ENCODE data around the gene ANKRD36. TPM values are rescaled to one million over a fixed set of nuclear protein-coding genes. Genes with fewer than 3 reads are reported as not detected.
"Not testable (repeated sequence)": the region's sequence is repeated elsewhere in the genome, so short reads cannot be mapped to it uniquely, and the experiment has no call there.

Gene ANKRD36
- total RNA-seq, 1 experiment from 2014 or later: 20.6 TPM

- DNase-seq (ENCODE audit: unreplicated experiment): no peak
- Mint-ChIP-seq H3K4me1 (ENCODE audit: insufficient read depth, unreplicated experiment) (no peaks in the 10 kb centered on the region), H3K27ac (ENCODE audit: low read depth, unreplicated experiment) (no peak overlapping the region), H3K4me3 (ENCODE audit: unreplicated experiment) (no peak overlapping the region), H3K27me3 (ENCODE audit: insufficient read depth, unreplicated experiment) (peaks cover 13% of the 10 kb centered on the region), H3K9me3 (ENCODE audit: unreplicated experiment) (no peaks in the 10 kb centered on the region), H3K36me3 (ENCODE audit: insufficient read depth, unreplicated experiment) (no peaks in the 10 kb centered on the region)
- intact Hi-C loops (cut with micrococcal nuclease): no loop called here
- ChIA-PET CTCF (interaction anchor here (2.4 kb wide), 1 partner anchor 17 kb away, joined by 9 read pairs; the partner anchor contains the start of gene ANKRD36), POLR2A (no interaction called here)
- no peak for TF ChIP-seq CTCF (IDR thresholded peaks at IDR 0.05; ENCODE audit: unreplicated experiment)
- BruUV-seq (replicated peaks): no TSS peak
Measured at GRCh38 chr2:97095661-97096060, 17.3 kb upstream of the ANKRD36 start.

GRCh38 chr2:97098786-97099372 is 14.1 kb upstream of the ANKRD36 start:
- intact Hi-C loops (cut with micrococcal nuclease); DNase-seq (ENCODE audit: unreplicated experiment); H3K4me3 Mint-ChIP-seq (ENCODE audit: unreplicated experiment); POLR2A ChIA-PET; H3K9me3 Mint-ChIP-seq (ENCODE audit: unreplicated experiment); H3K36me3 Mint-ChIP-seq (ENCODE audit: insufficient read depth, unreplicated experiment); H3K27ac Mint-ChIP-seq (ENCODE audit: low read depth, unreplicated experiment); H3K4me1 Mint-ChIP-seq (ENCODE audit: insufficient read depth, unreplicated experiment); BruUV-seq (replicated peaks); CTCF ChIA-PET: not testable (repeated sequence)
- peaks cover 38% of the 10 kb centered on the region for H3K27me3 Mint-ChIP-seq (ENCODE audit: insufficient read depth, unreplicated experiment)

GRCh38 chr2:97106878-97107277 is 6.1 kb upstream of the ANKRD36 start:
- CTCF ChIA-PET; H3K9me3 Mint-ChIP-seq (ENCODE audit: unreplicated experiment); DNase-seq (ENCODE audit: unreplicated experiment); POLR2A ChIA-PET; H3K36me3 Mint-ChIP-seq (ENCODE audit: insufficient read depth, unreplicated experiment); H3K27ac Mint-ChIP-seq (ENCODE audit: low read depth, unreplicated experiment); H3K4me1 Mint-ChIP-seq (ENCODE audit: insufficient read depth, unreplicated experiment); BruUV-seq (replicated peaks); H3K4me3 Mint-ChIP-seq (ENCODE audit: unreplicated experiment); intact Hi-C loops (cut with micrococcal nuclease): not testable (repeated sequence)
- H3K27me3 Mint-ChIP-seq (ENCODE audit: insufficient read depth, unreplicated experiment): peaks cover 67% of the 10 kb centered on the region

- H3K9me3 Mint-ChIP-seq (ENCODE audit: unreplicated experiment); H3K4me3 Mint-ChIP-seq (ENCODE audit: unreplicated experiment); H3K27ac Mint-ChIP-seq (ENCODE audit: low read depth, unreplicated experiment); H3K4me1 Mint-ChIP-seq (ENCODE audit: insufficient read depth, unreplicated experiment); BruUV-seq (replicated peaks); POLR2A ChIA-PET; DNase-seq (ENCODE audit: unreplicated experiment); intact Hi-C loops (cut with micrococcal nuclease); H3K36me3 Mint-ChIP-seq (ENCODE audit: insufficient read depth, unreplicated experiment): not testable (repeated sequence)
- CTCF ChIA-PET: interaction anchor here (1.1 to 3.8 kb wide), 8 partner anchors 8 to 353 kb away, joined by 3 to 25 read pairs (median 4); partner anchors contain the start of gene ANKRD39
- H3K27me3 Mint-ChIP-seq (ENCODE audit: insufficient read depth, unreplicated experiment): peaks cover 35% of the 10 kb centered on the region
Measured at GRCh38 chr2:97111246-97111645, 1.7 kb upstream of the ANKRD36 start.

GRCh38 chr2:97112320-97113049 is 468 bp upstream of the ANKRD36 start:
- not testable (repeated sequence) for H3K36me3 Mint-ChIP-seq (ENCODE audit: insufficient read depth, unreplicated experiment); H3K4me1 Mint-ChIP-seq (ENCODE audit: insufficient read depth, unreplicated experiment); H3K9me3 Mint-ChIP-seq (ENCODE audit: unreplicated experiment); BruUV-seq (replicated peaks)
- peaks cover 35% of the 10 kb centered on the region for H3K27me3 Mint-ChIP-seq (ENCODE audit: insufficient read depth, unreplicated experiment)
- intact Hi-C loops (cut with micrococcal nuclease): loop anchor here (1.0 to 2.0 kb wide), 2 partner anchors 100 to 254 kb away; partner anchors contain the start of gene ANKRD39
- CTCF ChIA-PET: interaction anchor here (0.6 to 3.8 kb wide), 22 partner anchors 9 to 857 kb away, joined by 3 to 25 read pairs (median 3); partner anchors contain the start of gene ANKRD39
- H3K4me3 Mint-ChIP-seq (ENCODE audit: unreplicated experiment): peak overlapping the region; percentile 90
- peak; percentile 79 for TF ChIP-seq CTCF (IDR thresholded peaks at IDR 0.05; ENCODE audit: unreplicated experiment)
- POLR2A ChIA-PET: interaction anchor here (0.8 to 2.5 kb wide), 5 partner anchors 101 to 852 kb away, joined by 3 to 39 read pairs (median 10); partner anchors contain the start of genes ANKRD39 and CNNM3
- DNase-seq (ENCODE audit: unreplicated experiment): peak; percentile 46
- peak overlapping the region; percentile 90 for H3K27ac Mint-ChIP-seq (ENCODE audit: low read depth, unreplicated experiment)

GRCh38 chr2:97113882-97114255 is 916 bp downstream of the ANKRD36 start:
- H3K4me1 Mint-ChIP-seq (ENCODE audit: insufficient read depth, unreplicated experiment); H3K9me3 Mint-ChIP-seq (ENCODE audit: unreplicated experiment); BruUV-seq (replicated peaks); H3K36me3 Mint-ChIP-seq (ENCODE audit: insufficient read depth, unreplicated experiment); DNase-seq (ENCODE audit: unreplicated experiment): not testable (repeated sequence)
- CTCF ChIA-PET: interaction anchor here (0.6 to 3.8 kb wide), 3 partner anchors 228 to 256 kb away, joined by 3 to 23 read pairs (median 3); partner anchors contain the start of gene ANKRD39
- H3K27ac Mint-ChIP-seq (ENCODE audit: low read depth, unreplicated experiment): peak overlapping the region; percentile 90
- POLR2A ChIA-PET: interaction anchor here (1.0 to 2.5 kb wide), 5 partner anchors 245 to 580 kb away, joined by 3 to 39 read pairs (median 10); partner anchors contain the start of genes ANKRD39 and CNNM3
- peak overlapping the region; percentile 90 for H3K4me3 Mint-ChIP-seq (ENCODE audit: unreplicated experiment)
- intact Hi-C loops (cut with micrococcal nuclease): loop anchor here (2.0 kb wide), 1 partner anchor 255 kb away; the partner anchor contains the start of gene ANKRD39
- H3K27me3 Mint-ChIP-seq (ENCODE audit: insufficient read depth, unreplicated experiment): peaks cover 26% of the 10 kb centered on the region

- H3K9me3 Mint-ChIP-seq (ENCODE audit: unreplicated experiment); POLR2A ChIA-PET; H3K4me3 Mint-ChIP-seq (ENCODE audit: unreplicated experiment); BruUV-seq (replicated peaks); CTCF ChIA-PET; intact Hi-C loops (cut with micrococcal nuclease); H3K27me3 Mint-ChIP-seq (ENCODE audit: insufficient read depth, unreplicated experiment); DNase-seq (ENCODE audit: unreplicated experiment); H3K27ac Mint-ChIP-seq (ENCODE audit: low read depth, unreplicated experiment); H3K4me1 Mint-ChIP-seq (ENCODE audit: insufficient read depth, unreplicated experiment): not testable (repeated sequence)
- peaks cover 11% of the 10 kb centered on the region for H3K36me3 Mint-ChIP-seq (ENCODE audit: insufficient read depth, unreplicated experiment)
Measured at GRCh38 chr2:97129090-97129489, 16.1 kb downstream of the ANKRD36 start.
